K562 (cell line): ENCODE data around the gene CTNNBL1. TPM values are rescaled to one million over a fixed set of nuclear protein-coding genes. Genes with fewer than 3 reads are reported as not detected.

ENCODE experiments used
- CHD7 ChIP-seq: fragments of 200-600 bp; sonication (generic); IDR thresholded peaks from one replicate; pipeline ENCODE4 v1.6.1; 2012; ENCODE audit warnings: mild to moderate bottlenecking, low read depth, low read length, inconsistent platforms
- NFYB ChIP-seq: IDR thresholded peaks from 2 replicates; pipeline ENCODE4 v1.6.1; 2011; ENCODE audit warnings: mild to moderate bottlenecking, moderate library complexity; ENCODE audit not compliant: insufficient read length; ENCODE audit errors: extremely low read depth
- PML ChIP-seq: IDR thresholded peaks from 2 replicates; pipeline ENCODE4 v1.6.1; 2012; ENCODE audit warnings: low read length, inconsistent platforms
- TARDBP ChIP-seq: fragments of 450-650 bp; IDR thresholded peaks from 2 replicates; pipeline ENCODE4 v1.6.1; 2016
- polyA plus RNA-seq, 8 experiments: library from polyadenylated mRNA; depleted of rRNA in 4 of 8; stranded (reverse) in 5 of 8; unstranded in 3 of 8; fragments of >200 nt; fragmentation: Nextera tagmentation in 2 of 8; fragmentation: Illumina TruSeq in 1 of 8; extraction: Ambion mirVana in 2 of 8; extraction: Trizol in 1 of 8; gene quantifications; 2 replicates each; pipeline versions ENCODE4 v1.2.1 to v1.2.3, GENCODE V29; 2011 to 2014; ENCODE audit warnings: inconsistent platforms in 1 of 8, missing spikeins in 1 of 8
- total RNA-seq, 7 experiments: library from RNA; depleted of rRNA in 6 of 7; stranded (reverse); fragments of >200 nt in 6 of 7; fragmentation: Illumina TruSeq in 2 of 7; extraction: Trizol in 2 of 7; gene quantifications; 2 replicates each; pipeline versions ENCODE4 v1.2.1 to v1.2.3, GENCODE V29; 2011 to 2021; ENCODE audit warnings: low replicate concordance in 1 of 7
- TF ChIP-seq, protein P1 (sequence below), 2 experiments: IDR thresholded peaks in 1 of 2; conservative IDR thresholded peaks in 1 of 2; 2 replicates each; pipeline ENCODE4 v1.6.1; 2016; ENCODE audit warnings: low read depth in 2 of 2, mild to moderate bottlenecking in 1 of 2, missing compliant biosample characterization in 1 of 2, missing genetic modification characterization in 1 of 2, moderate library complexity in 1 of 2

The CTNNBL1 gene
- total and polyA plus RNA-seq, 9 of the 15 experiments (the other 6 are each of a cell fraction or from before 2014, with no cell fraction given), result 32.4 to 85.6 (median 43.6) TPM

DNA sequence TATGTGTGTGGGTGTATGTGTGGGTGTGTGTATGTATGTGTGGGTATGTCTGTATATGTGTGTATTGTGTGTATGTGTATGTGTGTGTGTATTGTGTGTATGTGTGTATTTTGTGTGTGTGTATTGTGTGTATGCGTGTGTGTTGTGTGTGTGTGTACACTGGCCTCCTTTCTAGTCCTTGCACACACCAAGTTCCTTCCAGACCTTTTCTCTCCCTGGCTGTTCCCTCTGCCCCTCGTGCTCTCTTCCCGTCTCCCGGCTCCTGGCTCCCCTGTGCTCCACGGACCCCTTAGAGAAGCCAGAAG is 220.5 kb downstream of the CTNNBL1 start (continued):
- TF ChIP-seq, protein P1, sequence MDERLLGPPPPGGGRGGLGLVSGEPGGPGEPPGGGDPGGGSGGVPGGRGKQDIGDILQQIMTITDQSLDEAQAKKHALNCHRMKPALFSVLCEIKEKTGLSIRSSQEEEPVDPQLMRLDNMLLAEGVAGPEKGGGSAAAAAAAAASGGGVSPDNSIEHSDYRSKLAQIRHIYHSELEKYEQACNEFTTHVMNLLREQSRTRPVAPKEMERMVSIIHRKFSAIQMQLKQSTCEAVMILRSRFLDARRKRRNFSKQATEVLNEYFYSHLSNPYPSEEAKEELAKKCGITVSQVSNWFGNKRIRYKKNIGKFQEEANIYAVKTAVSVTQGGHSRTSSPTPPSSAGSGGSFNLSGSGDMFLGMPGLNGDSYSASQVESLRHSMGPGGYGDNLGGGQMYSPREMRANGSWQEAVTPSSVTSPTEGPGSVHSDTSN (CRISPR knock-in tag; IDR thresholded peaks at IDR 0.05; ENCODE audit: low read depth), result no peak
- TF ChIP-seq, protein P1 (tag; conservative IDR thresholded peaks at IDR 0.05; ENCODE audit: low read depth), result no peak
- TF ChIP-seq TARDBP (no peak), CHD7 (no peak), NFYB (no peak), PML (no peak)
